ENCODE measurements around the gene KIAA1755. TPM values are rescaled to one million over a fixed set of nuclear protein-coding genes. Genes with fewer than 3 reads are reported as not detected.
A peak's percentile ranks its signal among the peaks of the same experiment; 100 is the strongest.

KIAA1755 gene
- total and polyA plus RNA-seq, 9 of the 15 experiments (the other 6 are each of a cell fraction or from before 2014, with no cell fraction given): not detected

- CTCF ChIA-PET (ENCODE audit: low intra/inter-chr PET ratio): interaction anchor here (1.4 to 4.7 kb wide), 3 partner anchors 146 to 162 kb away, joined by 5 to 53 read pairs (median 9); no protein-coding TSS in a partner anchor
- POLR2A ChIA-PET: interaction anchor here (0.6 to 0.8 kb wide), 3 partner anchors 145 to 202 kb away, joined by 3 to 9 read pairs (median 3); no protein-coding TSS in a partner anchor
- intact Hi-C loops (cut with micrococcal nuclease): no loop called here
- in situ Hi-C loops (cut with MboI): loop anchor here (10.0 kb wide), 1 partner anchor 324 kb away; no protein-coding TSS in a partner anchor
- no TSS peak for BruUV-seq (replicated peaks)
- H3K9ac ChIP-seq (ENCODE audit: insufficient read depth in 1 of 2, low read depth in 2 of 2, low read length in 2 of 2): no peak overlapping the region
- DNase-seq (ENCODE audit: extremely low read depth in 1 of 4, low spot score in 3 of 4) (no peak), ATAC-seq (no peak; the same call in 2 of the 3 replicates), FAIRE-seq (peak; percentile 23)
- no peak overlapping the region for H3K27ac ChIP-seq (ENCODE audit: extremely low read depth, low read depth, low read length)
- H4K20me1 ChIP-seq (replicated peaks; ENCODE audit: control insufficient read depth, insufficient read depth, low read length): peaks cover 12% of the 10 kb centered on the region; the same call in 1 of the 2 replicates
- WGBS (ENCODE audit: insufficient coverage, low coverage, missing lambda C conversion rate): 18% methylated on average over 19 of the region's 19 CpGs
- no peaks in the 10 kb centered on the region for H3K79me2 ChIP-seq (ENCODE audit: control insufficient read depth, insufficient read depth, low read length)
- no peak overlapping the region for H3K4me2 ChIP-seq (ENCODE audit: insufficient read depth, low read length)
- H3K4me3 ChIP-seq: no peak overlapping the region
- H3K4me1 ChIP-seq (replicated peaks in 1 of 2; ENCODE audit: control insufficient read depth in 2 of 2, insufficient read depth in 2 of 2, low read length in 2 of 2): peaks cover 0 to 20% of the 10 kb centered on the region in 2 experiments; a peak in 2 of 5 replicates
- H3K9me1 ChIP-seq (ENCODE audit: control insufficient read depth, insufficient read depth, low read length): no peaks in the 10 kb centered on the region
- peak; percentile 84 for TF ChIP-seq ZKSCAN8 (CRISPR knock-in tag; IDR thresholded peaks at IDR 0.05)
- TF ChIP-seq SAP30 (IDR thresholded peaks at IDR 0.05; ENCODE audit: borderline replicate concordance, insufficient read depth, low read depth, low read length, poor library complexity, severe bottlenecking): no peak
- no peak for TF ChIP-seq SIN3B (IDR thresholded peaks at IDR 0.05; ENCODE audit: low read depth)
- no peak for TF ChIP-seq HNRNPUL1 (IDR thresholded peaks at IDR 0.05; ENCODE audit: low read length)
- no peak for TF ChIP-seq TAL1 (IDR thresholded peaks at IDR 0.05)
- peaks cover 6 to 43% of the 10 kb centered on the region in 2 experiments; a peak in 4 of 5 replicates for H3K27me3 ChIP-seq (ENCODE audit: control insufficient read depth in 2 of 2, insufficient read depth in 2 of 2, low read length in 2 of 2)
- no peaks in the 10 kb centered on the region for H3K36me3 ChIP-seq (ENCODE audit: control insufficient read depth, insufficient read depth, low read length)
- H2AFZ ChIP-seq (ENCODE audit: low read depth, low read length): no peak overlapping the region
- no peaks in the 10 kb centered on the region for H3K9me3 ChIP-seq (replicated peaks; ENCODE audit: control insufficient read depth, insufficient read depth, low read depth, low read length)
Observed at GRCh38 chr20:38219006-38219950, 41.3 kb downstream of the KIAA1755 start.

Measured in K562 (cell line).